HG03064 (cell line): Measurements from ENCODE around the gene C1orf105.

Experiments used
- ATAC-seq: cut with Tn5 transposase; IDR thresholded peaks from one replicate; pipeline ENCODE4 v1.9.1; 2021; ENCODE audit warnings: low read depth; ENCODE audit not compliant: unreplicated experiment

Gene C1orf105

DNA sequence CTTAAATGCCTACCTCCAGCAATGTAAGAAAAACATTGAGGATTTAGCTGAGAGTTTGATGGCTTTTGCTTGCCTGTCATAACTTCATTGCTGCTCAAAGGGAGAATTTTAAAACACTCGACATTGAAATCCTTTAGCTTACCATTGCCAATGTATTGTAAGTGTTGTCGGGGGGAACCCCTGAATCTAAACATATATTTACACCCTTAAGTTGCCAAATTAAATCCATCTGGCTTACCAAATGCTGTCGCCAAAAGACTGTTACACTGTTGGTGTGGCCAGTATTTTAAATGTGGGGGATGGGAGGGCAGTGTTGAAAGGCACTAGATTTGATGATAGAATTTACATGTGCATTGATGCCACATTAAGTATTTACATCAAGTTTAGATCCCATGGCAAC lies 24.9 kb upstream of the C1orf105 start:
- ATAC-seq = no peak

DNA sequence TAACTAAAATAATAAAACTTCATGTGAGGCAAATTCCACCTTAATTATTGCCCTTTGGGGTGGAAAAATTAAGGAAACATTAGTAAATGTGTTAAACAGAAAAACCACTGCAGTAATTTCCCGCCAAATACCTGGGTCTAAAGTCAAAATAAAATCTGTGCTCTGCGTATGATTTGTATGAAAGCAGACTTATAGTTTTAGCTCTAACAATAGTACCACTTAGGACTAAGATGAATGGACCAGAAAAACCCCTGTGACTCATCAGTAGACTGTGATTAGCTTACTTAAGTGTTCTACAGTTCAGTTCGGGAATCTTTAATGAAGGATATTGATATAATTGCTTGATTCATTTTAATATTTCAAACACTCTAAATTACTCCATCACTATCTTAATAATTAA lies 23.3 kb upstream of the C1orf105 start:
- ATAC-seq = no peak

DNA sequence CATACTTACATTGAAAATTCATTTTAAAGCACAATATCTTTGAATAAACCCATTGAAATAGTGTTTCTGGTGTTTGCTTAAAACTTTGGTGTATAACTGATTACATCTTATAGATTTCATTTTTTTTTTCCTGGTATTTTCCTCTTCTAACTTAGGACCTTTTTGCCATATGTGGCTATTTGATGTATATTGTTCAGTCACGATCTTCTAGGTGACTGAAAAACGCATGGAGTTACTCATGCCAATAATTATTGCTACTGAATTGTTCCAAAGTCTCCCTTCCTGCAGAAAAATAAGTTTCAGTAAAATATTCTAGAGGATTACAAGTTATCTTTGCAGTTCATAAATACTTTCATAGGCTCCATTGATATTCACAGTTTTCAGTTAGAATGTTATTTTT lies 22.9 kb upstream of the C1orf105 start:
- no peak for ATAC-seq

DNA sequence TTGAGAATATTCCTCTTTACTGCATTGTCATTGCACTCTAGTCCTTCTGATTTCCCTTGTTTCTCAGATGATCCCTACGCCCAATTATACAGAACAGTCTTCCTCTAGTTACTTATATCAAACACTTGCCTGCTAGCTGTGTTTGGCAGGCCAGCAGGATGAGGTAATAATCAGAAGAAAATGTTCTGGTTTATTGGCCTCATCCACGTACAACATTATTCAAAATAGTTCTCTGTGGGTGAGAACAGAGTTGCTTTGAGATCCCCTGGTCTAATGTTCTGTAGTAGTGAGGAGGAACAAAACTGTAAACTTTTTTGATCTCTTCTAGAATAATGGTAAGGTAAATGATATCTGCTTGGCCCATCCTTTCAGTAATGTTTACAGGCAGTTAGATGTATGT lies 22.3 kb upstream of the C1orf105 start:
- ATAC-seq = no peak

DNA sequence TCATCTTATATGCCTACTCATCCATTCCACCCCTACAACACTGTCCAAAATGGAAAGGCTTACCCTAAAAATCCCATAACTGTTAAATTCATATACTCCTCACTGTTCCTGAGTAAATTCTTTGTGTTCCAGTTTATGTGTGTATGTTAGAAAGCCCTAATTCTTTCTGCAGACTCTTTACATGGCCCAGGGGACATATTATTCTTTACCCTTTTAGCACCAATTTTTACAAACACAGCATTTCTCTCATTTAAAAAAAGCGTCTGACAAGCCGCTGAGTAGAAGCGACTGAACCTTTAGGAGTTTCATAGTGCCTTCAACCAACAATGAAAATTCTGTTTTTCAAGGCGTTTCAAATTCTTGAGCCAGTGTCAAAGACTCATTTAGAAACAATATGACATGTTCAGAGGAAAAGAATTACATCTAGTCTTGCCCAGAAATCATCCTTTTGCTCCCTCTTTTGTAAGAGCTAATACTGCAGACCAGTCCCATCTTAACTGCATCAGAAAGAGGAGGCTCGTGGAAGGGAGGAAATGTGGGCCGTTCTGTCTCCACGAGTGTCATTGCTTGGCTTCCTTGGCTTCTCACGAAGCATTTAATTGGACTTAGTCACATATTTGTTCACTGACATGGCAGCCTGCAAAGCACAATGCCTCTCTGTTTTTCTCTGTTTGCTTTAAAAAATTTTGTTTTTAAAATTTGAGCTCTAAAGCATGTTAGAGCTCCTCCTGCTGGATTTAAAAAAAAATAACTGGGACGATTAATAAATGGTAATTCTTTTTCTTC lies 21.3 kb upstream of the C1orf105 start:
- no peak for ATAC-seq

DNA sequence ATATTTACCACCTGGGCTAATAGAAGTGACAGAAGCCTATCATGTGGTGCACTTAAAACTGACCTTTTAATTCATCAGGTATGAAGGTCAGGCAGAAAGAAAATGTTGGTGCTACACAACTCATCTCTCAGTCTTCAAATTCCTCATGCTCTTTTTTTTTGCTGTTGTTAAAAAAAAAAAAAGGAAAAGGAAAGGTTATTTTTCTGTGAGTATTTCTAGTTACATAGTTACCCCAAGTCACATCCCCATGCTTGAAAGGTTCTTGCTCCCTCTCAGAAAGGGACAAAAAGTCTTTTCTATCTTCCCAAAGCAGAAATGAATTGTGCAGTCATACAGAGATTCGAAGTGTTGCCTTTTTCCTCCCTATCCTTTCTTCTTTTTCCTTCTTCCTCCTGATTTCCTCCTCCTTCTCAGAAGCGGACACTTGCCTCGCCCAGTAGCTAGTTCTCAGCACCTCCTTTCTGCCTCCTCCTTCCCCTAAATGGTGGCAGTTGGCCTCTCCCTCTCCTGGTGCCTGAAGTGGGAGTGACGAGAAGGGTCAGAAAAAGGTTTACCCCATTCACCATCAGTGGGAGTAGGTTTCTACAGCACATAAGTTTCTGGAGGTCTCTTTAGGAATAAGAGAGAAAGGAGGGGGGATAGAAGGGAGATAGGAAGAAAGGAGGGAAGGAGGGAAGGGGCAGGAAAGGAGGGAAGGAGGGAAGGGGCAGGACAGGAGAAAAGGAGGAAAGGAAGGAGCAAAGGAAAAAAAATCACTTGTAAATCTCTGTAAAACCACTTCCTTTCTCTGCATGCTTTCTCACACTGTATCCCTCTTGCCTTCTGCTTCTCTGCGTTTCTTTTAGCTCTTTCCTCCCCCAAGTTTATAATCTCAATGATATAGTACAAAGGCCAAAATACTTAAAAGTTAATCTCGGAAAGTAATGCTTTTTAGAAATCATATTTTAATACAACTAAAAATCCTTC lies 20.4 kb upstream of the C1orf105 start:
- ATAC-seq = no peak

DNA sequence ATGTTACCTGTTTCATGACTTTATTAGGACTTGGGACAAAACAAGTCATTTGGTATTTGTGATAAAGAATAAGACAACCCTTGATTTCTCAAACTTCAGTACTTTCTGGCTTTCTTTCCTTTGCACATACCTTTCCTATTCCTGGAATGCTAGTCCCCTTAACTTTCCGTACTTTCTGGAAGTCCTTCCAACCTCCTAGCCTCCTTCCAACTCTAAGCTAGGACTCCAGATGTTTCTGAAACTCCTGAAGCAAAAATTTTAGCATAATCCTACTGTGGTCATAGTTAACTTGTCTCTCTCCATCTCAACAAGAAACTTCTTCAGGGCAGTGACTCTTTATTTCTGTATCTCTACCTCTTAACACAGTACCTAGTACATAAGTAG lies 19.8 kb upstream of the C1orf105 start:
- no peak for ATAC-seq

DNA sequence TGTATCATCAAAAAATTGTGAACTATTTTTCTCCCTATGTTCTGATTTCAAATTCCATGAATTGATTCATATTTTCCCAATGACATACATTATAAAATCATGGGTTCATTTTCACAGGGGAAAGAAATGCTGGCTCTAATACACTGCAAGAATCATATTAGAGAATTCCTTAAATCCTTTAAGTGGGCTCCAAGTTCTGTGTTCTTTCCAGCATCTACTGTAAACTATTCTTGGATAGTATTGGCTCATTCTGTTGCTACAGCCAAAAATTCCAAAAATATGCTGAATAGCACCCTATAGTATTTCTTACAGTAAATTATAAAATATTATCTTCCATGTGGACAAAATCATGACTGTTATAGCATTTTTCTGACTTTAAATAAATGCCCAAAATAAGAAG lies 19.0 kb upstream of the C1orf105 start:
- ATAC-seq = no peak

DNA sequence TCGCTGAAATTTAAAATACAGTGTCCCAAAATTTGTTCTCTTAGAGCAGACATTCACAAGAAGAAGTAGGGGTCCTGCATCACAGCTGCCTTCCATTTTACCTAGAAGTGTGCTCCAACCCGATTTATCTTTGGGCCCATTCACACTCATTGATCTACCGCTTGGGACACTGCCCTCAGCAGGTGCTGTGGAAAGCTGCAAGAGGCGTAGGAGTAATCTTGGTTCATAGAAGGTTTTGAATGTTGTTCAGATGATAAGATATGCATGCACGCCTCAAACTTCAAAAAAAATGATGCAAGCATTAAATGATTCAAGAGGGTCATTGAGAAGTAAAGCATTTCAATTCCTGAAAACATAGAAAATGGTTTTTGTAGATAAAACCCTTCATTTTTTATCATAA lies 18.6 kb upstream of the C1orf105 start:
- ATAC-seq = no peak

DNA sequence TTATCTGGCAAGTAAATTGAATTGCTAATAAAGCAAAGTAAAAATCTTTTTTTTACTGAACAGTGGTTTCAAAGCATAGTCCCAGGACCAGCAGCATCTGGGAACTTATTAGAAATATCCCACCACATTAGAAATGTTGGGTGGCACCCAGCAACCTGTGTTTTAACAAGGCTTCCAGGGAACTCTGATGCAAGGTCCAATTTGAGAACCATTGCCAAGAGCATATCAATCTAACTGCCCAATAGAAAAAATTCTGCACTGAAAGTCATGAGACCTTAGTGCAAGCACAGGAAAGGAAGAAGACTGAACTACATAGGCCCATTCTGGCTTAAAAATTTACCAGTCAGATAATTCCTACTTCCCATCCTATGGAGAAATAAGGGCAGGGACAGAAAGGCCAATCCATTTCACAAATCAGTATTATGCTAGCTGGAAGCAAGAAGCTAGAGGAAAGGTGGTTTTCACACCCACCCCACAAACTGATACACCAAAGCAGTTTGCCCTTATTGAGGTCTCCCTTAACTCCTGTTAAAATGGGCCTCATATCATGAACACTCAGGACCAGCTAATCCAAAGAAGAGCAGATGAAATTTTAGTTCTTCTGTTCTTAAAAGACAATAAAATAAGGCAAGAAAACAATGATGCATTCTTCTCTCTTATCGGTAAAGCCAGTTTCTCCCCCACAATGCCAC lies 17.5 kb upstream of the C1orf105 start:
- ATAC-seq = no peak

DNA sequence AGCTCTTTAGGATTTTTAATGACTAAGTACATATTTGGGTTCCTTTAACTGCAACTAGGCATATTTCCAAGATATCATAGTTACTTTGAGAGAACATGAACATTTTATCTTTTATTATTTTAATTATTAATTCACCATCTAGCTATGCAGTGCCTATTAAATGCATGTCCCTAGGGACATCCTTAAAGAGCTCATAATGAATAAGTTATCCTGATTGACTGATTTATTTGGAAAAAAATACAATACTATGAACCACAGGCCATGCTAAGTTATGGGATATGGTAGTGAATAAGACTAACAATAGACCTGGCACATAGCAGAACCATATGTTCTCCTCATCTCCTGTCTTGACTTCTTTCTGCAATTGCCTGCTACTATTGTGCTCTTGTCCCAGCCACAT lies 16.4 kb upstream of the C1orf105 start:
- ATAC-seq = no peak

DNA sequence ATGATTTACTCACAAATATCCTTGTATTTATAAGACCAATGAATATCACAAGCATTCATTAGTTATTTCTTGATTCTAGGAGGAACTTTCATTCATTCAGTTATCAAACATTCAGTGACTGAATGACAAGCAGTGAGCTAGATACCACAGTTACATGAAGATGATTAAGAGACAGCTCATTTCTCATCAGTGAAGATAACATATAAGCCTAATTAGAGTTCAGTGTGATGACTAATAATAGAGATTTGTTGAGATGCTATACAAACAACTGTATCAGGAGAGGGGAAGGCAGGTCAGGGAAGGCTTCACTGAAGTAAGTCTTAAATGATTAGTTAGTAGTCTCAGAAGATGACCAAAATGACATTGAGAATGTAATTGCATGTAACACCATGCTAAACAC lies 14.6 kb upstream of the C1orf105 start:
- ATAC-seq = no peak

DNA sequence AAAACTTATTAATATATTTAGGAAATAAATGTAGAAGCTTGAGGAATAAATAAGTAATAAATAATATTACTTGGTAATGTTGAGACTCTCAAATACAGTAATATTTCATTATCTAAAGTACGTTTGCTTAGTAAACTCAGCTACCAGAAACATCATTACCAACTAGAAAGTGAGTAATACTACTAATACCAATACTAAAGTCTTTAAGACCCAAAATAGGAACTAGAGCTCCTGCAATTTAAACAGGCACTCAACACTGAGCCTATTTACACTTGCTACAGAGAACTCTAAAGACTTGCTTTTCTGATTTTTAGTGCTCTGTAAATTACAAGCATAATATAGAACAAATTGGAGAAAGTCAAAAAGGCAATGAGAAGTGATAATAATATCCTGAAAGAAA lies 13.5 kb upstream of the C1orf105 start:
- ATAC-seq = no peak

DNA sequence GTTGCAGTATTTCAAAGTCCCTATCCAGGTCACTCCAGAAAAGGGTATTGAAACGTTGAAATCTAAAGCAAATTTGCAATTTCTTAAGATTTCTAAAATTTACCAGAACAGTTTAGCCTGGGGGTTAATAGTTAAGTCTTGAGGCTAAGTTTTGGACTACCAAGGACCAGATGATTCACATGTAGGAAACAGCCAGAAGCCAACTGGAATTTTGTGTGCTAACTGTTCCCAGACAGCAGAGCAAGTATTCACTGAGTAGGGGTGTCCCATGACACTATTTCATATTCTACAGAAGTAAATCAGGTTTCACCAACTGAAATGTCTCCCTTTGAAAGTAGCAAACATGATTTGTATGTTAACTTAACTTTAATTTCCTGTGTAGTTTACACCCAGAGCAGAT lies 11.5 kb upstream of the C1orf105 start:
- ATAC-seq = no peak

DNA sequence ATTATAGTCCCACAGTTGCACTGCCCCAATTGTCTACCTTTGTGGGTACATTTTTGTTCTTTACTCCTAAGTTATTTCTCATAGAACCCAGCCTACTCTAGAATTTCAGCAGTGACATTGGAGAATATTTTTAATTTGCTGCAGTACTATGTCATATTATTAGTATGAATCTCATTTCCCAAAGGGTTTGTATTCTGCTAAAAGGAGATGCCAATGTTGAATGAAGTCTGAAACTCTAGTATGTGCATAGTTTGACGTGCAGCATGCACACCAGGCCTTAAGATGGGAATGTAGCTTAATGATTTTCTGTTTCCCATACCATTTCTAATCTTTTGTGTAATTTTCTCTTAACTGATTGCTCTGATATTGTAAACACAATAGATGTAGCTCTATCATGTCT lies 10.5 kb upstream of the C1orf105 start:
- no peak for ATAC-seq

DNA sequence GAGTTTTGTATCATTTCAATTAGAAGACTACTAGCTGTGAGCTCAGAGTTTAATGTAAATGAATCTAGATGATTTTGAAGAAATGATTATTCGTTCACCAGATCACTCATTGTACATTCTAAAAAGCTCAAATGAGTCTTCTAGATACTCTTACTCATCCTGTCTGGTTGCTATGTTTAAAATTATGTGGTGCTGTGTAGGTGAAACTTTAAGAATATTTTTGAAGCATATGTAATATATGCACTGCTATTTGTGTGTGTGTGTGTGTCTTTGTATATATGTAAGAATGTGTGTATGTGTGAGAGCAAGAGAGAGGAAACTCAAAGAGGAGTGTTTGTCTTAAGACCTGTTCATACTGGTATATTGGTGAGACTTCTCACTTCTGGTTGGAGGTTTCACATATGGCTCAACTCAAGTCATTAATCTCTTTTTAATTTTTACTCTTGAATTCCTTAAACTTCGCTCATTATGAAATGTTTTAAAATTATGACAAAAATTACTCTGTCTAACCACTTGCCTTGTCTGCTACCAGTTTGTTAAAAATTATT lies 8.6 kb upstream of the C1orf105 start:
- no peak for ATAC-seq

DNA sequence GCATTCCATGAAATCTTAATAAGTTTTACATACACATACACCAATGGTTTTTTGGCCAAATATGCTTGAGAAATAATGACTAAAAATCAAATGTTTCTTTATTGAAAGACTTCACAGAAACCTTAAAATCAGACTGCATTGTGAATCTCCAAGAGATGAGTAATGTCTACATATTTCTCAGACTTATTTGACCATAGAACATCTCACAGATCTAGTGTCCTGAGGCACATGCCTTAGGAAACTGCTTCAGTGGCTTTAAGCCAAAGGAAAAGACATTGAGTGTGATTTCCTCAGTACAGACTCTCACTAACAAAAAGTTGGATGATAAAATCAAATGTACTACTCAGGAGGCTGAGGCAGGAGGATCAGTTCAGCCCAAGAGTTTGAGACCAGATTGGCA lies 6.2 kb upstream of the C1orf105 start:
- no peak for ATAC-seq

DNA sequence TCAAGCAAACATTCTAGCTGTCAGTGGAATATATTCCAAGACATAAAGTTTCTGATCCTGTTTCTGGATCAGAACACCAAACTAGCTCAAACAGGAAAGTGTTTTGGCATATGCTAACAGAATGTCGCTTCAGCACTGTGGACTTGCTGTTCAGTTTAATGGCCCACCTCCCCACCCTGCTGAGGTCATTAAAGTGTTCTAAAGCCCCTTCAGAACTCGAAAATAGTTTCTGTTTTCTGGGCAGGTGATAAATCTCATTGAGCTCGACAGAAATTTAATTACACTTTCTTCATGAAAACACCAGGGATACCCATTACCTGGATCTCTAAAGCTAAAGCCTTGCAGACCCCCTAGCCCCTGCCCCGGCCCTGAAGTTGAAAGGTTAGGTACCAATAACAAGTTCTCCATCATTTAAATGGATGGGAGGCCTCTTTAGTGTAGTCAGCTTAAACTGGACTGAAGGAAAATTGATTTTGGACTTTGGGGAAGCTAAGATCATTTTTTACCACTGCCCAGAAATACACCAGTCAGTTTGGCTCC lies 3.9 kb upstream of the C1orf105 start:
- ATAC-seq = no peak

DNA sequence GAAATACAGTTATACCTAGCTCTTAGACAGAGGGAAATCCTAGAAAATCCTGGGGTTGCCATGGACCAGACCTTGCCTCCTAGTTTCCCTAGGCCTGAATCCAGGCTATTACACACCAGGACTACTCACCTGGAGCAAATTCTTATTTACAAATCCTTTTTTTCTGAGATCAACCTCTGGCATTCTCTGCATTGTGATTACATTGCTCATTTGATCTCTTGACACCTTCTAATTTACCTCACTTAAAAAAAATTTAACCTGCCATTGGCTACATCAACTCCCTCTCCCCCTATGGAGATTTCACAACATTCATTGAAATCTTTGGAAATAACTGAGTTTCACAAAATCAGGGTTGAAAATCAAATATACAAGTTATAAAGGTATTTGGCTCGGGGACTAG lies 2.9 kb upstream of the C1orf105 start:
- no peak for ATAC-seq

DNA sequence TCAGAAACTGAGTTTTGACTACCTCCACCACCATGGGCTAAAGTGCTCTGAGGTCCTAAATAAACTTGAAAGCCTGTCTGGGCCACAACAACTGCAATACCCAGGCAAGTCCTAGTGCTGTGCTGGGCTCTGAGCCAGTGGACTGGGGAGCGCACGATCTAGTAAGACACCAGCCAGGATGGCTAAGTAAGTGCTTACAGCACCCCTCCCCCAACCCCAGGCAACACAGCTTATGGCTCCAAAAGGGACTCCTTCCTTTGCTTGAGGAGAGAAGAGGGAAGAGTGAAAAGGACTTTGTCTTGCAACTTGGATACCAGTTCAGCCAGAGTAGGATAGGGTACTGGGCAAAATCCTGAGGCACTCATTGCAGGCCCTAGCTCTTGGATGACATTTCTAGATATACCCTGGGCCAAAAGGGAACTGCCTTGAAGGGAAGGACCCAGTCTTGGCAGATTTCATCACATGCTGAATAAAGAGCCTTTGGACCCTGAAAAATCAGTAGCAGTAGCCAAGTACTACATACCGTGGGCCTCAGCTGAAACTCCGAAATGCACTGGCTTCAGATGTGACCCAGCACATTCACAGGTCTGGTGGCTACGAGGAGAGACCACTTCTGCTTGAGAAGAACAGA lies 1.6 kb downstream of the C1orf105 start:
- ATAC-seq = no peak
